A673 (cell line): ENCODE measurements around the gene SLC31A2.

Experiments
- CTCF ChIP-seq: fragments of 300-800, 200-600 bp; sonication (generic); conservative IDR thresholded peaks from 2 replicates; pipeline ENCODE4 v1.5.1; 2017; ENCODE audit warnings: low read depth, mild to moderate bottlenecking, antibody characterized with exemption, low read length, moderate library complexity, mixed read lengths
- EZH2 ChIP-seq: fragments of 200-600 bp; sonication (generic); IDR thresholded peaks from 2 replicates; pipeline ENCODE4 v1.6.1; 2017; ENCODE audit warnings: borderline replicate concordance, low read depth, mild to moderate bottlenecking, mixed read lengths, antibody characterized with exemption, low read length; ENCODE audit not compliant: poor library complexity, severe bottlenecking

- TF ChIP-seq CTCF (no peak), EZH2 (no peak)
Observed at GRCh38 chr9:113153599-113153998, 2.8 kb downstream of the SLC31A2 start.
